Measurements from ENCODE around the gene ELSPBP1. TPM values are rescaled to one million over a fixed set of nuclear protein-coding genes. Genes with fewer than 3 reads are reported as not detected.

ELSPBP1 gene
- total RNA-seq, 3 donors from 2014 or later = not detected

DNA sequence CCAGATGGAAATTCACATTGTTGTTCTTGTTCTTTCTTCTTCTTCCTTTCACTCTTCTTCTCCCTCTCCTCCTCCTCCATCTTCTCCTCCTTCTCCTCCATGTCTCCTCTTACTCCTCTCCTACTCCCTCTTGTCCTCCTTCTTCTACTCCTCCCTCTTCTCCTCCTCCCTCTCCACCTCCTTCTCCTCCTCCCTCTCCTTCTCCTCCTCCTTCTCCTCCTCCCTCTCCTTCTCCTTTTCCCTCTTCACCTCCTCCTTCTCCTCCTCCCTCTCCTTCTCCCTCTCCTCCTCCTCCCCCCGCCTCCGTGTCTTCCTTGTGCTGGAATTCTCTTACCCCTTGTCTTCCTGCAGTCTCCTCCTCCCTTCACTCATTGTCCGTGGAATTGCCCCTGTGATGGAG is 31.0 kb downstream of the ELSPBP1 start:
- DNase-seq (ENCODE audit: low spot score in 2 of 2) = no peak
- Histone ChIP-seq H3K4me3 (no peak overlapping the region), H3K27me3 (peaks cover 0 to 23% of the 10 kb centered on the region in 2 donors), H3K36me3 (no peaks in the 10 kb centered on the region), H3K9me3 (no peaks in the 10 kb centered on the region), H3K4me1 (no peaks in the 10 kb centered on the region), H3K27ac (no peak overlapping the region)
- intact Hi-C loops (cut with DNase I; ENCODE audit: low total_unique reads) = no loop called here
- TF ChIP-seq POLR2A (IDR thresholded peaks at IDR 0.05) (no peak), POLR2AphosphoS5 (IDR thresholded peaks at IDR 0.05) (no peak)
- TF ChIP-seq, protein P1, sequence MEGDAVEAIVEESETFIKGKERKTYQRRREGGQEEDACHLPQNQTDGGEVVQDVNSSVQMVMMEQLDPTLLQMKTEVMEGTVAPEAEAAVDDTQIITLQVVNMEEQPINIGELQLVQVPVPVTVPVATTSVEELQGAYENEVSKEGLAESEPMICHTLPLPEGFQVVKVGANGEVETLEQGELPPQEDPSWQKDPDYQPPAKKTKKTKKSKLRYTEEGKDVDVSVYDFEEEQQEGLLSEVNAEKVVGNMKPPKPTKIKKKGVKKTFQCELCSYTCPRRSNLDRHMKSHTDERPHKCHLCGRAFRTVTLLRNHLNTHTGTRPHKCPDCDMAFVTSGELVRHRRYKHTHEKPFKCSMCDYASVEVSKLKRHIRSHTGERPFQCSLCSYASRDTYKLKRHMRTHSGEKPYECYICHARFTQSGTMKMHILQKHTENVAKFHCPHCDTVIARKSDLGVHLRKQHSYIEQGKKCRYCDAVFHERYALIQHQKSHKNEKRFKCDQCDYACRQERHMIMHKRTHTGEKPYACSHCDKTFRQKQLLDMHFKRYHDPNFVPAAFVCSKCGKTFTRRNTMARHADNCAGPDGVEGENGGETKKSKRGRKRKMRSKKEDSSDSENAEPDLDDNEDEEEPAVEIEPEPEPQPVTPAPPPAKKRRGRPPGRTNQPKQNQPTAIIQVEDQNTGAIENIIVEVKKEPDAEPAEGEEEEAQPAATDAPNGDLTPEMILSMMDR (IDR thresholded peaks at IDR 0.05) = no peak

DNA sequence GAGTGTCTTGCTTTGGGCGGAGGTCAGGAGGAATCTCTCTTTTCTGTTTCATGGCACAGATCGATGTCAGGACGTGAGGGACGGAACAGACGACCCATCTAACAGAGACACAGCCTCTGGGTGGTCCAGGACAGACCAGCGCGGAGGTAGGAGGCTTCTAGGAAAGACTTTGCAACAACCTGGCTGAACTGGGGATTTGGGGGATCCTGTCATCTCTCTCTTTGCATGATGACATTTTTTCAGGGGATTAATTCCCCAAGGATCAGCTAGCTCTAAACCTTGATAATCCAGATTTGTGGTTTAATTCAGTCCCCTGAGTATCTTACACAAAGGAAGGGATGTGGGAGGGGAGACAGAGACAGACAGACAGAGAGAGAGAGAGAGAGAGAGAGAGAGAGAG is 35.0 kb downstream of the ELSPBP1 start:
- intact Hi-C loops (cut with DNase I; ENCODE audit: low total_unique reads) = no loop called here
- Histone ChIP-seq H3K4me1 (no peaks in the 10 kb centered on the region), H3K36me3 (no peaks in the 10 kb centered on the region), H3K27ac (no peak overlapping the region), H3K4me3 (no peak overlapping the region), H3K9me3 (no peaks in the 10 kb centered on the region), H3K27me3 (peaks cover 0 to 23% of the 10 kb centered on the region in 2 donors)
- TF ChIP-seq POLR2AphosphoS5 (IDR thresholded peaks at IDR 0.05) (no peak), POLR2A (IDR thresholded peaks at IDR 0.05) (no peak)
- TF ChIP-seq, protein P1 (IDR thresholded peaks at IDR 0.05) = no peak
- no peak for DNase-seq (ENCODE audit: low spot score in 2 of 2)

DNA sequence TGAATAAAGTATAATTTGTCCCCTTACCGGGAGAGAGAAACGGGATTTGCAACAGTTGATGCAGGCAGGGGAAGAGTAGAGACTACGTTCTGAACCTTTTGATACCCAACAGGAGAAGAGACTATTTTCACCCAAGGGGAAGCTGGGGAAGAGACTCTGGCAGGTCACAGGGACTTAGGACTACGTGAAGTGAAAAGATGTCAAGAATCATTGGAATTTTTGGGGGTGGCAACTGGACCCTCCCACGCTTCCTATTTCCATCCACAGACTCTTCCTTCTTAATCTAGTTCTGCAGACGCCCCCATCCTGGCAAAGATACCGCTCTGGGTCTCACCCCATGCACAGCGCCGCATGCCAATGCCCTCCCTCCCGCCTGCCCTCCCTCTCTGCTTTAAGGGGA is 35.6 kb downstream of the ELSPBP1 start:
- Histone ChIP-seq H3K4me3 (no peak overlapping the region), H3K9me3 (no peaks in the 10 kb centered on the region), H3K4me1 (no peaks in the 10 kb centered on the region), H3K27me3 (peaks cover 0 to 23% of the 10 kb centered on the region in 2 donors), H3K36me3 (no peaks in the 10 kb centered on the region), H3K27ac (no peak overlapping the region)
- DNase-seq (ENCODE audit: low spot score in 2 of 2) = no peak
- no peak for TF ChIP-seq POLR2A (IDR thresholded peaks at IDR 0.05)
- no peak for TF ChIP-seq POLR2AphosphoS5 (IDR thresholded peaks at IDR 0.05)
- TF ChIP-seq, protein P1 (IDR thresholded peaks at IDR 0.05) = no peak
- intact Hi-C loops (cut with DNase I; ENCODE audit: low total_unique reads) = no loop called here

- H3K27me3 ChIP-seq = peaks cover 0 to 12% of the 10 kb centered on the region in 2 donors
Measured at GRCh38 chr19:48033604-48034003, 39.2 kb downstream of the ELSPBP1 start.

DNA sequence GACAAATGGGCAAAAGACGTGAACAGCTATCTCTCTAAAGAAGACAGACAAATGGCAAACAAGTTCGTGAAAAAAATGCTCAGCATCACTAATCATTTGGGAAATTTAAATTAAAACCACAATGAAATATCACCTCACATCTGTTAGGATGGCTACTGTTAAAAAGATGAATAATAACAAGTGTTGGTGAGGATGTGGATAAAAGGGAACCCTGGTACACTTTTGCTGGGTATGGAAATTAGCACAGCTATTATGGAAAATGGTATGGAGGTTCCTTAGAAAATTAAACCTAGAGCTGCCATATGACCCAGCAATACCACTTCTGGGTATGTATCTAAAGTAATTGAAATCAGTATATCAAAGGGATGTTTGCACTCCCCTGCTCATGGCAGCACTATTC is 42.3 kb downstream of the ELSPBP1 start:
- H3K4me3 ChIP-seq = no peak overlapping the region
- H3K9me3 ChIP-seq = peaks cover 6 to 9% of the 10 kb centered on the region in 2 donors
- no peaks in the 10 kb centered on the region for H3K4me1 ChIP-seq
- intact Hi-C loops (cut with DNase I; ENCODE audit: low total_unique reads) = no loop called here
- no peak for DNase-seq (ENCODE audit: low spot score in 2 of 2)
- H3K27ac ChIP-seq = no peak overlapping the region
- H3K36me3 ChIP-seq = no peaks in the 10 kb centered on the region
- peaks cover 0 to 9% of the 10 kb centered on the region in 2 donors for H3K27me3 ChIP-seq
- TF ChIP-seq POLR2A (IDR thresholded peaks at IDR 0.05) (no peak), POLR2AphosphoS5 (IDR thresholded peaks at IDR 0.05) (no peak)
- TF ChIP-seq, protein P1 (IDR thresholded peaks at IDR 0.05) = no peak

More at GRCh38 chr19:48033604-48034003, 39.2 kb downstream of the ELSPBP1 start:
- Histone ChIP-seq H3K36me3 (no peaks in the 10 kb centered on the region), H3K4me1 (no peaks in the 10 kb centered on the region), H3K4me3 (no peak overlapping the region), H3K9me3 (peaks cover 6 to 9% of the 10 kb centered on the region in 2 donors), H3K27ac (no peak overlapping the region)
- DNase-seq (ENCODE audit: low spot score in 2 of 2) = no peak
- TF ChIP-seq POLR2A (IDR thresholded peaks at IDR 0.05) (no peak), POLR2AphosphoS5 (IDR thresholded peaks at IDR 0.05) (no peak)
- TF ChIP-seq, protein P1 (IDR thresholded peaks at IDR 0.05) = no peak
- intact Hi-C loops (cut with DNase I; ENCODE audit: low total_unique reads) = no loop called here
